HG03565 (cell line): Measurements from ENCODE around the gene MEIOB.
"Not testable (repeated sequence)": the region's sequence is repeated elsewhere in the genome, so short reads cannot be mapped to it uniquely, and the experiment has no call there.

ENCODE experiments used
- ATAC-seq: cut with Tn5 transposase; IDR thresholded peaks from one replicate; pipeline ENCODE4 v1.9.1; 2021; ENCODE audit warnings: mild to moderate bottlenecking, moderate library complexity; ENCODE audit not compliant: unreplicated experiment

MEIOB gene

GRCh38 chr16:1816396-1817275, 55.3 kb downstream of the MEIOB start:
- no peak for ATAC-seq

DNA sequence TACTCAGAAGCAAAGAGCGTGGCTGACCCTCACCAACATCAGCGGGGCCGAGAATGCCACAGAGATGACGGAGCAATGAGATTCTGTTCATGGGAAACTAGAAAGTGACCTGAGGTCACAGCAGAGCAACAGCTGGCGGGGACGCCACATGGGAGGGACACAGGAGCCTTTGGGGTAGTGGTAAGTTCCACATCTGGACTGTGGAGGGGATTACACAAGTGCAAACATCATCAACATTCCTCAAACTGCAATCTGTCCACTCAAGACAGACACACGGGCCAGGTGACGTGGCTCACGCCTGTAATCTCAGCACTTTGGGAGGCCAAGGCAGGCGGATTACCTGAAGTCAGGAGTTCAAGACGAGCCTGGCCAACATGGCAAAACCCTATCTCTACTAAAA, 56.5 kb downstream of the MEIOB start:
- no peak for ATAC-seq

DNA sequence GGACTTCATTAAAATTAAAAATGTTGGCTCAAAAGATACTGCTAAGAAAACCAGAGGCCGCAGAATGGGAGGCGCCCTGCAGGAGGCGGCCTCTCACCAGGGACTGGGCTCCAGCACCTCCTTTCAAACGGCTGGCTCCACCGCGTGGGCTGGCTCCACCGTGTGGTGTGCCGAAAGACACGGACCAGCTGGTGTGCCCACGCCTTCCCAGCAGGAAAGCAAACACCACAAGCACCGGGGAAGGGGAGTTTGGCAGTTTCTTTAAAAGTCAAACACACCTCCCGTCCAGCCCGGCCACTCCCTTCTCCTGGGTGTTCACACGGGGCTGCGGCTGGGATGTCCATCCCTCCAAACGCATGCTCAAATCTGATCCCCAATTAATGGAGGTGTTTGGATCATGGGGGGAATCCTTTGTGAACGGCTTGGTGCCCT, 59.2 kb downstream of the MEIOB start:
- no peak for ATAC-seq

- ATAC-seq: no peak
Observed at GRCh38 chr16:1810536-1810935, 61.4 kb downstream of the MEIOB start.

GRCh38 chr16:1810106-1810505, 61.9 kb downstream of the MEIOB start:
- ATAC-seq: no peak

- ATAC-seq: no peak
Observed at GRCh38 chr16:1809281-1809801, 62.6 kb downstream of the MEIOB start.

- no peak for ATAC-seq
Observed at GRCh38 chr16:1808691-1809090, 63.3 kb downstream of the MEIOB start.

DNA sequence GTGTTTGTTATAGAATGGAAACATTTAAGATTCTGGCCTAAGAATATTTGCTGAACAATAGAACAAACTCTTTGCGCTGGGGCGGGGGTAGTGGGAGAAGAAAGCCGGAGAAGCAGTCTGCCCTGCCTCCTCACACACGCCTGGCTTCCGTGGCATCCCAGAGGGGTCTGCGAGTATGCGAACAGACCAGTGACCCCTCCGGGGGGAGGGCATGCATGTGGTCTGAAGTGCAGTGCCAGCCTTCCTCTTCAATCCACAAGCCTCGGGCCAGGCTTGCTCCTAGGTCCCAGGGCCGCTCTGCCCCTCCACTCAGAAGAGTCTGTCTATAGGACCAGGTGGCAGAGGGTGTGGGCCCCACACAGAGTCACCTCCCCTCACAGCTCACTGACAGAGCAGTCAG, 64.3 kb downstream of the MEIOB start:
- no peak for ATAC-seq

GRCh38 chr16:1800701-1801100, 71.3 kb downstream of the MEIOB start:
- ATAC-seq: no peak

DNA sequence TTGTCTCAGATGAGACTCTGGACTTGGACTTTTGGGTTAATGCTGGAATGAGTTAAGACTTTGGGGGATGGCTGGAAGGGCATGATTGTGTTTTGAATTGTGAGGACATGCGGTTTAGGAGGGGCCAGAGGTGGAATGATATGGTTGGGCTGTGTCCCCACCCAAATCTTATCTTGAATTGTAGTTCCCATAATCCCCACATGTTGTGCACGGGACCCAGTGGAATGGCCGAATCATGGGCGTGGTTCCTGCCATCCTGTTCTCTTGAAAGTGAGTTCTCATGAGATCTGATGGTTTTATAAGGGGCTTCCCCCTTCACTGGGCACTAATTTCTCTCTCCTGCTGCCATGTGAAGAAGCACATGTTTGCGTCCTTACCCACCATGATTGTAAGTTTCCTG, 72.7 kb downstream of the MEIOB start:
- ATAC-seq: not testable (repeated sequence)

DNA sequence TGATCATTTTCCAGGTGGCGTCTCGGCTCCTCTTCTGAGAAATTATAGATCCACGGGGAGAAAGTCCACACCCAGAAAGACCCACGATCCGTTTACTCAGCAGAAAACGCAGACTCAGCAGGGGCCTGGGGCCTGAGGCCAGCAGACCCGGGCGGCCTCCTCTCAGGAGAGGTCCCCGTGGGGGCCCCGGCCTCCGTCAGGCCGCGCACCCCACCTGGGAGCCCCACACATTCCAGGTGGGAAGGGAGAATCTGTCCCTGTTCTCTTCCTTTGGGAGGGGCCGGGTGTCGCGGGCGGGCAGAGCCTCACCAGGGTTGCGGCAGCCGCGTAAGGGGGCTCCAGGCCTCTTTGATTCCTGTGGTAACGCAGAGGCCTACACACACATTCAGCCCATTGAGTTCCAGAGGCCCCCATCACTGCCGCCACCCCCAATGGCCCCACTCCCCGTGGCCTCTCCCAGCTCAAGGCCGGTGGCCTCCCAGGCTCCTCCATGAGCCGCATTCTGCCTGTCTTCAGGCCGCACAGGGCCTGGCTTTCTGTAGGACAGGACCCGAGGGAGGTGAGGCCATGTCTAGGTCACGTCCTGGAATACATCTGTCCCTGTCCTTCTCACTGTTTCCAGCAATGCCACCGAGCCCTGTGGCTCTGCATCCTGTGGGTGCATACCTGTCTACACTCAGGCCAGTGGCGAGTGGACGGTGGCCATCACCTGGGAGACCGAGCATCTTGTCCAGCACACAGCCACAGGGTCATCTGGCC, 76.9 kb downstream of the MEIOB start:
- no peak for ATAC-seq

DNA sequence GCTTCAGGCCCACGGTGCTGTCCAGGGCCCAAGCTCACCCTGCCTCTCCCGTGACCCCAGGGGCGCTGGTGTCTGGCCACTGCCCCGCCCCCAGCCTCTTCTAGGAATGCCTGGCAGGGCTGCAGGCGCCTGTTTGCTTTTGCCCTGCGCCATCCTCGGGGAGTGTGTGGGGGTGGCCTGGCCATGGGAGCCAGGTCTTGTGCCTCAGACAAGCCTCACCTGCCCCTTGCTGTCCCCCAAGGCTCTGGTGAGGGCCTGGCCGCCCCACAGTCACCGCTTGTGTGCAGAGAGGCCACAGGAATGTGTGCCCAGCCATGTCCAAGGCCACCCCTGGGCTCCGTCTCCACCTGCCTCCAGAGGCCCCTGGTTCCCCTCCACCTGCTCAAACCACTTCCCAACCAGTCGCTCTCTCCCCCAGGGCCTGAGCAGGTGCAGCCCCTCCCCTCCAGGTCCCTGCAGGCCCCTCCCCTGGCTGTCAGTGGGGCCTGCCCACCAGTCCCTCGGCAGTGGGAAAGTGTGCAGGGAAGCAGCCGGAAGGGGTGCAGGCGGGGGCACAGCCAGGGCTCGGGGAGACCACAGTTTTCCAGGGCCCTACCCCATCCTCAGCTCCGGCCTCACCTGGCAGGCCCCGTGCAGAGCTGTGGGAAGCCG, 77.6 kb downstream of the MEIOB start:
- ATAC-seq: no peak

GRCh38 chr16:1793578-1794220, 78.3 kb downstream of the MEIOB start, which contains the start of gene IGFALS:
Gene IGFALS (minus strand): TSS chr16:1793705. CDS start chr16:1793652, 53 bp downstream.
- no peak for ATAC-seq

- ATAC-seq: no peak
Observed at GRCh38 chr16:1792836-1793577, 79.0 kb downstream of the MEIOB start.

DNA sequence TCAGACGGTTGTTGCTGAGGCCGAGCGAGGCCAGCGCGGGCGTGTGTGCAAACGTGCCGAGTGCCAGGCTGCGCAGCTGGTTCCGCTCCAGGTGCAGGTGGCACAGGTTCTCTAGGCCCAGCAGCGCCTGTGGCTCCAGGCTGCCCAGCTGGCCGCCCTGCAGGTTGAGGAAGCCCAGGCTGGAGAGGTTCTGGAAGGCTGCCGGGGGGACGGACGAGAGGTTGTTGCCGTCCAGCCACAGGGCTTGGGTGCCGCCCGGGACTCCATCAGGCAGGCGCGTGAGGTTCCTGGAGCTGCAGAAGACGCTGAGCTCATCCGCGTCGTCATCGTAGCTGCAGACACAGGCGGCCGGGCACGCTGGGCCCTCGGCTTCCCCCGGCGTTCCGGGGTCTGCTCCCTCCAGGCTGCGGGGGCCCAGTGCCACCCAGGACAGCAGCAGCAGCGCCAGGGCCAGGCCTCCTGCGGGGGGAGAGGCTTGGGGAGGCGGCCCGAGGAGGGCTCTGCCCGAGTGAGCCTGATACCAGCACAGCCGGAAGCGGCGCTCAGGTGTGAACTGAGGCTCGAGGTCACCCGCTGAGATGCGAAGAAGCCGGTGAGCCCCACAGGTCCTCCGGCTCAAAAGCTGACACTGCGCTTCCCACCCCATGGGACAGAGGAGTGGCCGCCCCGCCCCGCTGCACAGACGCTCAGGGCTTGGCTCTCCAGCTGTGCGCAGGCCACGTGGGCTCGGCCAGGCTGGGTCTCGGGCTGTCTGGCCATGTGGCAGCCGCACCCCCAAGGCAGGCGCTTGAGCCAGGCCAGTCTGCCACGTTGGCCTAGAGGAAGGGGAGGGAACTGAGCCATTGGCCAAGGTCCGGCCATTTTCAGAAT, 79.8 kb downstream of the MEIOB start:
- no peak for ATAC-seq

DNA sequence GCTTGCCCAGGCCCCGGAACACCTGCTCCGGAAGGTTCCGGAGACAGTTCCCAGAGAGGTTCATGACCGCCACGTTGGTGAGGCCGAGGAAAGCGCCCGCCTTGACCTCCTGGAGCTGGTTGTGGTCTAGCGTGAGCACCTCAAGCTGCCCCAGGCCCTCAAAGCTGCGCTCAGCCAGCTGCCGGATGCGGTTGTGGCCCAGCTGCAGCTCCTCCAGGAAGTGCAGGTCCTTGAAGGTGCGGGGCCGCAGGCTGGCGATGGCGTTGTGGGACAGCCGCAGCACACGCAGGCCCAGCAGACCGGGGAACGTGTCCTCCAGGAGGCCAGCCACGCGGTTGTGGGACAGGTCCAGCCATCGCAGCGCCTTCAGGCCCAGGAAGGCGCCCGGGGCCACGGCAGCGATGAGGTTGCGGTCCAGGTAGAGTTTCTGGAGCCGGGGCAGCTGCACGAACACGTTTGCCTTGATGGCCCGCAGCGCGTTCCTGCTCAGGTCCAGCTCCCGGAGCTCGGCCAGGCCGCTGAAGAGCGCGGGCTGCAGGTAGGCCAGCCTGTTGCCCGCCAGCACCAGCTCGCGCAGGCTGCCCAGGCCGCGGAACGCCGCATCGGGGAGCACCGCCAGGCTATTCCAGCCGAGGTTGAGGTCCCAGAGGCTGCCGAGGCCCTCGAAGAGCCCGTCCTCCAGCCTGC, 80.6 kb downstream of the MEIOB start:
- no peak for ATAC-seq

- no peak for ATAC-seq
Observed at GRCh38 chr16:1790611-1791255, 81.2 kb downstream of the MEIOB start.

GRCh38 chr16:1790261-1790610, 81.7 kb downstream of the MEIOB start:
- no peak for ATAC-seq
